A673 (cell line): ENCODE data around the gene ABI1.

Source experiments
- EZH2 ChIP-seq: fragments of 200-600 bp; sonication (generic); IDR thresholded peaks from 2 replicates; pipeline ENCODE4 v1.6.1; 2017; ENCODE audit warnings: borderline replicate concordance, low read depth, mild to moderate bottlenecking, mixed read lengths, antibody characterized with exemption, low read length; ENCODE audit not compliant: poor library complexity, severe bottlenecking
- TF ChIP-seq, protein P1 (sequence below): fragments of 300-800, 200-600 bp; sonication (generic); conservative IDR thresholded peaks from 2 replicates; pipeline ENCODE4 v1.5.1; 2017; ENCODE audit warnings: low read depth, mild to moderate bottlenecking, antibody characterized with exemption, low read length, moderate library complexity, mixed read lengths

DNA sequence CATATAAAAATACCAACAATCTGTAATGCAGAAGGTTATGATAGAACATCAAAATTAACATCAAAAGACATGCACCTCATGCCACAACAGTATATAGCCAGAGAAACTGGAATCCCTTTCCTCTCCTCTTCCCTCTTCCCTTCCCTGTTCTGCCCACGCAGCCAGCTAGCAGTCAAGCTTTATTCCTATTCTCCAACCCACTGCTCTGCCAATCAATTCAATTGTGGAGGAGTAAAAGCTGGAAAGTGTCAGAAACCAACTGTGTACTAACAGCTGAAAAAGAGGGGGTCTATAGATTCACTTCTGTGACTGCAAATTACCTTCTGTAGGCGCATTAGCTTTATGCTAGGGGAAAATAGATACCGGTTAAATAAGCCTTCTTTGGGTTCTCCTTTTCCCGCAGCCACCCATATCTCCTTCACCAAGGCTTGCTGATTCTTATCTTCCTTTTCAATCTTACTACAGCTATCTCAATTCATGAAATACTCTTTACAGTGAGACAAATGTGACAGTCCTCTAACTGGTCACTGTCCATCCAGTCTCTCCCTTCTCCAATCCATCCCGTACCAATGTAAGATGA is 16.3 kb downstream of the ABI1 start:
- TF ChIP-seq, protein P1, sequence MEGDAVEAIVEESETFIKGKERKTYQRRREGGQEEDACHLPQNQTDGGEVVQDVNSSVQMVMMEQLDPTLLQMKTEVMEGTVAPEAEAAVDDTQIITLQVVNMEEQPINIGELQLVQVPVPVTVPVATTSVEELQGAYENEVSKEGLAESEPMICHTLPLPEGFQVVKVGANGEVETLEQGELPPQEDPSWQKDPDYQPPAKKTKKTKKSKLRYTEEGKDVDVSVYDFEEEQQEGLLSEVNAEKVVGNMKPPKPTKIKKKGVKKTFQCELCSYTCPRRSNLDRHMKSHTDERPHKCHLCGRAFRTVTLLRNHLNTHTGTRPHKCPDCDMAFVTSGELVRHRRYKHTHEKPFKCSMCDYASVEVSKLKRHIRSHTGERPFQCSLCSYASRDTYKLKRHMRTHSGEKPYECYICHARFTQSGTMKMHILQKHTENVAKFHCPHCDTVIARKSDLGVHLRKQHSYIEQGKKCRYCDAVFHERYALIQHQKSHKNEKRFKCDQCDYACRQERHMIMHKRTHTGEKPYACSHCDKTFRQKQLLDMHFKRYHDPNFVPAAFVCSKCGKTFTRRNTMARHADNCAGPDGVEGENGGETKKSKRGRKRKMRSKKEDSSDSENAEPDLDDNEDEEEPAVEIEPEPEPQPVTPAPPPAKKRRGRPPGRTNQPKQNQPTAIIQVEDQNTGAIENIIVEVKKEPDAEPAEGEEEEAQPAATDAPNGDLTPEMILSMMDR: no peak
- TF ChIP-seq EZH2: no peak
